ENCODE data around the gene NKD2.
"Not testable (repeated sequence)": the region's sequence is repeated elsewhere in the genome, so short reads cannot be mapped to it uniquely, and the experiment has no call there.

The NKD2 gene

GRCh38 chr5:979100-979817 lies 29.3 kb upstream of the NKD2 start:
- no peak for DNase-seq

GRCh38 chr5:980001-980588 lies 28.5 kb upstream of the NKD2 start:
- DNase-seq: peak; percentile 18

- DNase-seq: no peak
Observed at GRCh38 chr5:980966-981365, 27.6 kb upstream of the NKD2 start.

- DNase-seq: no peak
Observed at GRCh38 chr5:981456-981855, 27.1 kb upstream of the NKD2 start.

- no peak for DNase-seq
Observed at GRCh38 chr5:982377-983237, 26.0 kb upstream of the NKD2 start.

DNA sequence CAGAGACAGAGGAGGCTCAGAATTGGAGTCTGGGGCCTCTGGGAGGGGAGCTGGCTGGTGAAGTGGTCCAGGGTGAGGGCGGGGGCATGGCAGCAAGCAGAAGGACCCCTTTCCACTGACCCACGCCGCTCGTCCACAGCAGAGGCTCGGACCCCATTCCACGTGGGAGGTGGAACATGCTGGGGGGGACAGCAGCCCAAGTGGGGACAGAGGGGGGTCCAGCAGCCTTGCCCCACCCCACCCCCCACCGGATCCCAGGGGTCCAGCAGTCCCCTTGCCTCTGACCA lies 25.4 kb upstream of the NKD2 start:
- no peak for DNase-seq

GRCh38 chr5:983568-983967 lies 25.0 kb upstream of the NKD2 start:
- DNase-seq: no peak

- no peak for DNase-seq
Observed at GRCh38 chr5:984774-985173, 23.8 kb upstream of the NKD2 start.

- no peak for DNase-seq
Observed at GRCh38 chr5:987761-988160, 20.8 kb upstream of the NKD2 start.

- no peak for DNase-seq
Observed at GRCh38 chr5:988322-988721, 20.3 kb upstream of the NKD2 start.

- DNase-seq: no peak
Observed at GRCh38 chr5:989961-990530, 18.6 kb upstream of the NKD2 start.

DNA sequence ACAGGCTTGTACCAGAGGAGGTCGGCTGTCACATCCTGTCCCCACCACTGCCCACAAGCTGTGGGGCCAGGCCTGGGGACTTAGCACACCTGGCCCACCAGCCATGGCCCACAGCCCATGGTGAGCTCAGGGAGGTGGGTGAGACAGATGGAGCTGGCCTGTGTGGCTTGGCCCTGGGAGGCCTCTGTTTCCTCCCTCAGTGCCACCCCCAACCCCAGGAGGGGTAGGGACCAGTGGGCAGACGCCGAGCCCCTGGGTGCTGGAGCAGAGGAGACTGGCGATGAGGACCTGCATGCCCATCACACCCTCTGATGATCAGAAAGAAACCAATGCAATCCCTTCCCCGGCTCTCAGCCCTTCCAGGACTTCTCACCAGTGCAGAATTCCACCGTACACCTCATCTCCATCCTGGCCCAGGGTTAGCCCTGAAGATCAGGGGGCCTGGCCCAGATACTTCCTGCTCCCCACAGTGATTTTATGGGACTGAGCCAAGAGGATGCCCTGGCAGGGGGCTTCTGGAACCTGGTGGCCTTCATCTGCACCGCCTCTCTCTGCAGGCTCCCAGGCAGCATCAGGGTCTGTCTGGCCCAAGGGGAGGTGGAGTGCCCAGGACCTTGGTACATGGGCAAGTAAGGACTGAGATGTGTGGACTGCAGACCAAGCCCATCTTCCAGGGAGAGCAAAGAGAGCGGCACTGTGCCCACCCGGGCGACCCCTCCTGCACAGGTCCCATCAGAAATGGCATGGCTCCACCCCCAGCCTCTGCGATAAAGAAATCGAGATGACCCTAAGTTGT lies 16.9 kb upstream of the NKD2 start:
- DNase-seq: no peak

DNA sequence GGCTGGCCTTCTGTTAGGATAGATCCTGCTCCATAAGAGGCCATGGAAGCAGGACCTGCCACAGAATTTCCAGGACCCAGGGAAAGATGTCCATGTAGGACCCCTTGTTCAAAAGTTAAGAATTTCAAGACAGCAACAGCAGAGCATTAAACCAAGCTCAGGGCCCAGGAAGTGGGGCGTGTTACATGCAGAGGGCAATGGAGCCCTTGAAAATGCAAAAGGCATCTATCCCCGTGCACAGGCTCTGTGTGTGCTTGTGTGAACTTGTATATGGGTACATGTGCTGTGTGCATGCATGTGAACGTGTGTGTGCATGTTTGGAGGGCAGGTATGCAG lies 14.4 kb upstream of the NKD2 start:
- no peak for DNase-seq

DNA sequence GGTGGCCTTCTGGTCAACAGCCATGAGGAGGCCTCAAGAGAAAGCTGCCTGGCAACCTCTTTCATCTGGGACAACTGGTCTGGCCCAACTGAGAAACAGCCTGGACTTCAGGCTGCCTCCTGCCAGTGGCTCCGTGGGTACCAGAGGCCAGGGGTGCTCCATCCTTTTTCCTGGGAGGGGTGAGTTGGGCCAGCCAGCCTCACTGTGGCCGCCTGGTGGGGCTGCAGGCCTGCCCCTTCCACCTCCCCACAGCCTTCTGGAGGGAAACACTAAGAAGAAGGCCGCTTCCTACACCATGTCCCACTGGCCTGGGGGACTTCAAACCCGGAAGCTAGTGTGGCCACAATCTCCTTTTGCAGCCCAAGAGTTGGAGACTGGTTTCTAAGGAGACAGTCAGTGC lies 13.8 kb upstream of the NKD2 start:
- DNase-seq: no peak

- no peak for DNase-seq
Observed at GRCh38 chr5:995318-995717, 13.3 kb upstream of the NKD2 start.

DNA sequence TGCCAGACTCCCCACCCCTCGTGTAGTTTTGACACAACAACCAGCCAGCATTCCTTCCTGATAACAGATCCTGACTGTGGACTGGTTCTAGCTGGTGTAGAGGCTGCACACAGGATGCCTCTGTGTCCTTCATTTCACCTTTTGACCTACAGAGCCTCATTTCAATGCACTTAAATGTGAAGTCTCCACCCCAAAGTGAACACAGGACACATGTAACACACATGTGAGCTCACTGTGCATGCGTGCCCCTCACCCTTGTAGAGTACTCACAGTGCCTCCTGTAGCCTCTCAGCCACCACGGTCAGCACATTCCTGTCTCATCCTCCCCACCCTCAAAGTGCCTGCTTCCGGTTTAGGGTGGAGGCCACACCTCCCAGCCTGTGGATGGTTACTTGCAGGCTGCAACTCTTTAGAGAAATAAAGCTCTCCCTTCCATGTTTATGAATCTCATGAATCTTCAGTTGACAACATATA lies 11.6 kb upstream of the NKD2 start:
- DNase-seq: peak; percentile 35

- no peak for DNase-seq
Observed at GRCh38 chr5:997711-998110, 10.9 kb upstream of the NKD2 start.

- DNase-seq: no peak
Observed at GRCh38 chr5:998246-999031, 10.2 kb upstream of the NKD2 start.

DNA sequence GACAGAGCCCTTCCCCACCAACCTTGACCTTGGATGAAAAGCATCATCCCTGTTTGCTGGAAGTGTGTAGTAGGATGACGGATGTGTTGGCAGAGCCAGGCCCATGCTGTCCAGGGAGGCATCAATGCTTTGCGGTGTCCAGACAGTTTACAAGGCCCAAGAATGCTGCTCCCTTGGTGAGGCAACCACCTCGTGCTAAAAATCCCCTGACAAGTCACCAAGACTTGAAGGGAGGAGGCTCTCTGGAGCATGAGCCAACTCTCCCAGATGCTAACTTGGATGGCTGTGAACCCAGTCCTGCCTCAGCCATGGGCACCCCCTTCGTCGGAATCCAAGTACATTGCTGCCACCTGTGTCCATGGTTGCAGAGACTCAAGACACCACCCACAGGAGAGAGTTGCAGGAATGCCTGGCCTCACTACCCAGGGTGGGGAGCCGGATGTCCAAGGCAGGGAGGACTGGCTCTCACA lies 9.5 kb upstream of the NKD2 start:
- DNase-seq: no peak

GRCh38 chr5:999724-1000123 lies 8.9 kb upstream of the NKD2 start:
- no peak for DNase-seq

DNA sequence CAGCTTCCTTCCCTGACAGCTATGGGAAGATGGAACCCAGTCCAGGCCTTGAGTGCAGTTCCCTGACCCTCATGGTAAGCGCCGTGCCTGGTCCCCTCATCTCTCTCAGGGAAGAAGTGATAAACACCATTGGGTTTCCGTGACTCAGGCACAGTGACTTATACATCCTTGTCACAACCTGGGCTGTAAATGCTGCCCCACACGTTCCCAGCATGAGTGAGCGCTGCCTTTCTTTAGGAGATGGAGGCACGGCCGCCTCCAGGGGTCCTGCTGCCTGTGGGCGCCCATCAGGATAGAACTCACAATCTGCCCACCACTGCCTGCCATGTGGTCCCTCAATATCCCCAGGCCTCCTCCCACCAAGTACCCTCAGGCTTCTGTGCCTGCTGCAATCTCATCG lies 8.3 kb upstream of the NKD2 start:
- no peak for DNase-seq

DNA sequence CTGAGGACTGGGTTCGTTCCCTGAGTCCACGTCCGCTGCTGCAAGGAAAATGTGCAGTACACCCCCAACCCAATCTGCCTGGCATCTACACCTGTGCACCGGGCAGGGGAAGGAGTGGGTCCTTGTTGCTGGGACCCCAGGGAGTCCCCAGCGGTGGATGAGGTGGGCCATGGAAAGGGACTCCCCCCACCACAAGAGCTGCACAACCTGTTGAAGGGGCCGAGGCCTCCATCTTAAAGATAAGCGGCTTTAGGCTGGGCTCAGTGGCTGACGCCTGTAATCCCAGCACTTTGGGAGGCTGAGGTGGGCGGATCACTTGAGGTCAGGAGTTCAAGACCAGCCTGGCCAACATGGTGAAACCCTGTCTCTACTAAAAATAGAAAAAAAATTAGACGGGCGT lies 7.8 kb upstream of the NKD2 start:
- not testable (repeated sequence) for DNase-seq

Data from fibroblast of skin of back (primary cell).